NCI-H2171 (cell line): ENCODE results near the gene ADNP2.

ENCODE experiments used
- DNase-seq: peaks from one replicate; lab custom pipeline; 2025; lab: John Stamatoyannopoulos, UW

Gene ADNP2

DNA sequence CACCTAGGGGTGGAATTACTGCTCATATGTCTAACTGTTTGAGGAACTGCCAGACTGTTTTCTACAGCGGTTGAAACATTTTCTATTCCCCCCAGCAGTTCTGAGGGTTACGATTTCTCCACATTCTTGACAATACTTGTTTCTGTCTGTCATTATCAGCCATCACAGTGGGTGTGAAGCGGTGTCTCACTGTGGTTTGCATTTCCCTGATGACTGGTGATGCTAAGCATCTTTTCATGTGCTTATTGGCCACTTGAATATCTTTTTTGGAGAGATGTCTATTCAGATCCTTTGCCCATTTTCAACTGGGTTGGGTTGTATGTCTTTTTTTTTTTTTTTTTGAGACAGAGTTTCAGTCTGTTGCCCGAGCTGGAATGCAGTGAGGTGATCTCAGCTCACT, 63.0 kb downstream of the ADNP2 start:
- no peak for DNase-seq

DNA sequence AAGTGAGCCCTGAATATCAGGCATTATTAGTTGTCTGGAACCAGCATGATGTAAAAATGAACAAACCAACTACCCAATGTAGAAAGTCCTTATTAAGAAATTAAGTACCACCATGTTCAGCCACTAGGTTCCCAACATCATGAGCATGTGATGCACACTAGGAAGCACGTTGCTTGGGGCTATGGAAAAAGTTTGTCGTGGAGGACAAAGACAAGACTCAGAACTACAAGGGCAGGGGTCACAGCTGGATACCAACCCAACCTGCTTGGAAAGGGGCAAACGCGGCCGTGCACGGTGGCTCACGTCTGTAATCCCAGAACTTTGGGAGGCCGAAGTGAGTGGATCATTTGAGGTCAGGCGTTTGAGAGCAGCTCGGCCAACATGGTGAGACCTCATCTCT, 64.0 kb downstream of the ADNP2 start:
- no peak for DNase-seq

DNA sequence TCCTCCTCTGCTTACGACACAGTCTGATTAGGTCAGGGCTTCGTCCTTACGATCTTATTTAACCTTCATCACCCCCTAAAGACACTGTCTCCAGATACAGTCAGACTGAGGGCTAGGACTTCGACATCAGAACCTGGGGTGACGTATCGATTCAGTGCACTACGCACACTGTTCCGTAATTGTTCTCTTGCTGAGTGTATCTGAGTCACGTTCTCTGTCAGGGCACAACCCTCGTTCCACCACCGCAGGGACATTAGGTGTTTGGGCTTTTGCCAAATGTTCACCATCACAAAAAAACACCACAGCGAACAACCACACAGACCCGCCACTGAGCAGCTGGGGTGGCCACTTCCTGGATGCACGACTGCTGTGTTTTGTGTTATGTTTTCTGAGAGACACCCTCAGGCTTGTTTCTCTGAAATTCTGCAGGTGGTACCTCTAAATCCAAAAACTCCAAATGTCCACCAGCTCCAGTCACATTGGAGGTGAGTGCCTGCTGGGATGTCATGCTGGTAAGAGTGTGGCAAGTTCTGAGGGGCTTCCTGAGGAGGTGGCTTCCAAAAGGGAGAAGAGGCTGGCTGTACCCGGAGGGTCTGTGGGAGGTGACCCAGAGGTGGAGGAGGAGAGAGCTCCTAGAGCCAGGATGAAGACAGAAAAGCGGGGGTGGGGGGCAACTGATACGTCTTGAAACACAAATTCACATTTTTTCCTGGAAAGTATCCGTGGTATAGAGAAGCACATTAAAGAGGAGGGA, 66.6 kb downstream of the ADNP2 start:
- DNase-seq, result no peak

DNA sequence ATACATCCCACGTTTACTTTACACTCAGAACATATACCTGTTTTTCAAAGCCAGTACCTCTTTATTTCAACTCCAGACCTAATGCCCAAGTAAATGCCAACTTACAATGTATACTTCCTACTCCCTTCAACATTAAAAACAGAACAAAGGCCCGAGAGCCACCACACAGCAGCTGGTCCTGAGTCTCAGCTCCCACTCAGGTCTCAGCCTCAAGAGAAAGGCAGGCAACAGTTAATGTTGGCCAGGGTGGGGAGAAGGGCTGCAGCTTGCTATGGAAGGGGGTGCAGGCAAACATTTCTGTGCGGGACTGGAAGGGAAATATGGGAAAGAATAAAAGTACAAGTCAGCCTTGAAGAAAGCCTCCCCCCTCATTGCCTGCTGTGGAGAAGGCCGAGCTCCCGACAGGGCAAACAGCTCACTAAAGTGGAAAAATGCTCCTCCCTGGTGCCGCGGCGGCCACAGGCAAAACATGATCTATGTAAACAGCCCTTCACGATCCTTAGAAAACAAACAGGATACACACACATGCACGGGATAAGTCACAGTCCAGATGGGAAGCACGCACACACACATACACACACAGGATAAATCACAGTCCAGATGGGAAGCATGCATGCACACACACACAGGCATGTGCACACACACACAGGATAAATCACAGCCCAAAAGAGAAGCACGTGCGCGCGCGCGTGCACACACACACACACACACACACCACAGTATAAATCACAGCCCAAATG, 67.4 kb downstream of the ADNP2 start:
- DNase-seq, result no peak

DNA sequence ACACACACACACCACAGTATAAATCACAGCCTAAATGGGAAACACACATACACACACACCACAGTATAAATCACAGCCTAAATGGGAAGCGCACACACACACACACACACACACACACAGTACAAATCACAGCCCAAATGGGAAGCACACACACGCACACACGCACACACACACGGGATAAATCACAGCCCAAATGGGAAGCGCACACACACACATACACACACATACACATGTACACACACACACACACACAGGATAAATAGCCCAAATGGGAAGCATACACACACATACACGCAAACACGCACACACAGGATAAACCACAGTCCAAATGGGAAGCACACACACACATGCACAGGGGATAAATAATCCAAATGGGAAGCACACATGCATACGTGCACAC, 68.1 kb downstream of the ADNP2 start:
- DNase-seq, result no peak

DNA sequence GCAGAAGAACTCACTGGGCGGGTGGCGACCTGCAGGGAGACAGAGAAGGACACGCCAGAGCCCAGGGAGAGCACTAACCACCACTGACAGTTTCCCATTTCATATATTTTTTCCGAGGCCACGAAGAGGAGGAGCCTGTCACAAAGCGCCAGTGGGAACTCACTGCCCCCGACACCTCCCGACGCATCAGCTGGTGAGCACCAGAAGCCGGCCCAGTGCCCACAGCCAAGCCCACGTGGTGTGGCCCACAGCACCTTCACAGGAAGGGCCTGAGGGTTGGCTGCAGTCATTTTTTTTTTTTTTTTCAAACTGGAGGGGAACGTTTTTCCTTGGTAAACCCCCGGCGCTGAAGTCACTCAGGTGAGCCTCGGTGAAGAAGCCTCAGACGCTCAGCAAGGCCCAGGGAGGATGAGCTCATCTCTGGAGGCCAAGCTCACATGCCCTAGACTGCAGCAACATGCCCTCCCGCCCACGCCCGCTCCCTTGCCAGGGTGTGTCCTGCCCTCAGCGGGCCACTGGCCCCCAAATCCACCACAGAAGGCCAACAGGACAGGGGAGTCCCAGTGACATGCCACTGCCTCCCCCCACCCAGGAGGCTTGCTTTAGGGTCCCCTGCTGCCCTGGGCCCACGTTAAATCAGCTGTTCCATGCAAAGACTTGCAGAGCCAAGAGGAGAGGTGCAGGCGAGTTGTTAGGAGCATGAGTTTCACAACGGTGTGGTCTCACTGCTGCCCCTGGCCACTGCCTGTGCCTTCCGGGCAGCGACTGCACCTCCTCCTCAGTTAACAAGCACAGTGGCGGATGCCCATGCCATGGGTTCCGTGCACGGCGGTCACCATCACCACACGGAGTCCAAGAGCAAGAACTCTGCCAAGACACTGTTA, 70.1 kb downstream of the ADNP2 start:
- DNase-seq, result no peak

DNA sequence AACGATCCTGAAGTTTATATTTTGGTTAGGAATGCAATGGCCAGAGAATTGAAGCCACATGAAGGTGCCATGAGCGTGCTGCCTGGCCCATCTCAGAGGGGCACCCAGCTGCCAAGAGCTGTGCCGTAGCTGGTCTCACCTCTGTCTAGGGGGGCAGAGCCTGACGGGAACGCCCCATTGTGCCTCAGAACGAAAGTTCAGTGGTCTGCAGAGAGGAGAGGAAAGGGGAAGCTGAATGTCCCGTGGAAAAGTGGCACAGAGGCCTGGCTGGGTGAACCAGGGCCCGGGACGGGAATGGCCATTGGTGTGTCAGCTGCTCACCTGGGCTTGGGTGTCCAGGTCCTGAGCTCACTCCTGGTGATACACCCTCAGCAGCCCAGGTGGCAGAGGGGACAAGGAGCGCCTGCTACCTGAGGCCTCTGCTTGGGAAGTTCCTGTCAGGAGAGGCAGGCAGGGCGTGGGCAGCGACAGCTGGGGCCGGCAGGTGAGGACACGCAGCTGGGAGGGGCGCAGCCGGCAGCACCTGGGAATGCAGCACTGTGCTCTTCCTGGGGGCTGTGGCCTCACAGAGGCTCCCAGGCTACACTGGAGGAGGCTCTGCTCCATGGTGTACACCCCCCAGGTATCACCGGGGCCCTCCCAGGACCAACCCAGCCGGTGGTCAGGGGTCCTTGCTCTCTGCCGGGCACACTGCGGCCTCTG, 70.9 kb downstream of the ADNP2 start:
- DNase-seq, result no peak

DNA sequence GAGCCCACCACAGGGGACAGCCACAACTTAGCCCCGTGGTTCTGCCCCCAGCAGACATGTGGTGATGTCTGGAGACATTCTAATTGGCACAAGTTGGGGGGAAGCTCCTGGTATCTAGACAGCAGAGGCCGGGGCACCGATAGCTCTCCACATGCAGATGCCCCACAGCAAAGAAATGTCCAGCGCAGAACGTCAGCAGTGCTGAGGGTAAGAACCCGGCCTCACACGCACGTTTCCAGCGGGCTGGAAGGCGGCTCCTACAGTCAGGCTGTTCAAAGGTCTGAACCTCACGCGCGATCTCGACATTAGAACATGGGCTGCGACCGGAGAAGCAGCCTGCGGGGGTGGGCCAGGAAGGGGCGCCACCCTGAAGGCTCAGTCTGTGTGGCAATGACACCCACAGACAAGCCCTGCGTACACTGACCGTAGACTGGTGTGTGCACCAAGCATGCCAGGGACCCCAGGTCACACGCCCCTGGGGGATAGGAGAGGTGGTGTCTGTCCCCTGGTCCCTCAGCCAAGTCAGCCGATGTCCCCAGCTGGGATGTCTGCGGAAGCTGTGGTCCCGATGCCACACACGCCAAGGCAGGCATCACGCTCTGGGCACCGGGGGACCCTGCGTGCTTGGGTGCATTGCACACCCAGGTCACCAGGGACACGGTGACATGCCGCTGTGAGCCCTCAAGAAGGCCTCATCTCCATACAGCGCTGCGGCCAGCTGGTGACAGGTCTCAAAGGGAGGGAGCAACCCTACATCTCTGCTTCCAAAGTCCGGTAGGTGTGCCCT, 71.9 kb downstream of the ADNP2 start:
- DNase-seq, result no peak

DNA sequence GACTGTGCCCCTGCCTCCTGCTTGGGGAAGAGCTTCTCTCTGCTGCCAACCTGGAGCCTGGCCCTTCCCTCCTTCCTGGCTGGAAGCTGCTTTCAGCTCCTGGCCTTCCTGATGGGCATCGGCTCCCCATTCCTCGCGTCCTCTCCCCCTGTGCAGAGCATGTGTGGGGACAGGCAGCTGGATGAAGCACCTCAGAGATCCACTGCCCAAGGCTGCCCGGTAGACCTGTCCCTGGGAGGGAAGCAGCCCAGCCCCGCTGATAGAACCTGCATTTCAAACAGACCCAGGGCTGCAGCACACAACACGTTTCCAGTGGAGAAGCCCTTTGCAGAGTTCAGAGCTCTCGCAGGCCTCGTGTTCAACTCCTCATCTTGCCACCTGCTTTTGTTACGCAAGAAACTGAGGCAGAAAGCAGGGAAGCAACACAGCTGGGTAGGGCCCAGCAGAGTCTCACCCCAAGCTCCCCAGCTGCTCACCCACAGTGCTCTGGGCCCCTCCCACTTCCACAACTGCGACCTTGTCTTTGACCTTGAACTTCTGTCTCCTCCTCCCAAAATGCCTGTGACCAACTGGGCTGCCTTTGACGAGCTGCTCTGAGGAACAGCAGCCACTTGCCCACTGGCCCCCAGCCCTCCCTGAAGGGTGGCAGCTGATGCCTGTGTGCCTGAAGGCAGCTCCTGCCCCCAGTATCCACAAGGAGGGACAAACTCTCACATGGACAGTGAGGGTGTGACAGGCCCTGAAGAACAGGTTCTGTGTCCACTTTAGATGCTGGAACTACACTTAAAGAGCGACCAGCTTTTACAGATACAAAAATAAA, 72.8 kb downstream of the ADNP2 start:
- DNase-seq, result no peak

DNA sequence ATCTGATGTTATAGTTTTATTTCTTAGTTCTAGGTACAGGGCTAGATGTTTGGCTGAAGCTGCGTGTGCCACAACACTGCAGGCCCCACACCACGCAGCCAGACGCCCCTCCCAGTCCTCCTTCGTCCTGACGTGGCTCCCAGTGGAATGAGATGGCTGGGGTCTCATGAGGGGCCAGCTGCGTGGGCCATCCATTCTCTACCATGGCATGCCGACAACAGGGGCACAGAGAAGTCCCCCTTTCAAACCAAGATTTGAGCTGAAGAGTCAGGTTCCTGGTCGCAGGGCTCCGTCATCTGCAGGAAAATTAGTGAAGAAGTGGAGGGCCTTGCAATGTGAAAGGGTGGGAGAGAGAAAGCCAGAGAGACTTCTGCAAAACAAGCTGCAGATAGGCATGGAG, 73.8 kb downstream of the ADNP2 start:
- no peak for DNase-seq

DNA sequence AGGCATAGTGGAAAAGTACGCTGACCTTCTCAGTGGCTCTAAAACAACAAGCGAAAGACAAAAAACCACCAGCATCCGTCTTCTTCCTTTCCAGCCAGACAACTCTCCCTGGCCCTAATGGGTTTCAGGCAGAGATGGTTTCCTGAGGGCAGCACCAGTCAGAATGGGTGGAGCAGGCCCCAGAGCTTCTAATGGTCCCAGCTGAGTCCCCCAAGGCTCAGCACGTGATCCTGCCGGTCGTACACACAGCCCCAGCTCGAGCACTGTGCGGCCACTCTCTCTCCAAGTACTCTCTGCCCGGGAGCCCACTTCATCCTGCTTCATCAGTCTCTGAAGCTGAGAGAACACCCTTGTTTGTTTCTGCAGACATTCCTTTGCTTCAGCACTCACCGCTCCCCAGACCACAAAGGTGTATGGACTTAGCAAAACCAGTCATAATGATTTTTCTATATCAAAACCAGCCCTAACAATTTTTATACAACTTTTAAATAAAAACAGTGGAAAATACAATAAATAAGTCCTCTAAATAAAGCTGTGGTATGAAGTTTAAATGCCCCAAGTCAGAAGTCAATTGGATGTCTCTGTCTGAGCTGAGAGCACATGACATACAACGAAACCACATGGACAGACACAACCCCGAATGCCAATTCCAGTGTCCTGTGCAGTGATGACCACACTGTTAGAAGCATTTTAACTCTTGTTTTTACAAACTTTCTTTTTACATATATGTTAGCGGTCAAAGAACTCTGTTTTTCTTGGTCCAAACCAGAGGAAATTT, 74.4 kb downstream of the ADNP2 start:
- no peak for DNase-seq

DNA sequence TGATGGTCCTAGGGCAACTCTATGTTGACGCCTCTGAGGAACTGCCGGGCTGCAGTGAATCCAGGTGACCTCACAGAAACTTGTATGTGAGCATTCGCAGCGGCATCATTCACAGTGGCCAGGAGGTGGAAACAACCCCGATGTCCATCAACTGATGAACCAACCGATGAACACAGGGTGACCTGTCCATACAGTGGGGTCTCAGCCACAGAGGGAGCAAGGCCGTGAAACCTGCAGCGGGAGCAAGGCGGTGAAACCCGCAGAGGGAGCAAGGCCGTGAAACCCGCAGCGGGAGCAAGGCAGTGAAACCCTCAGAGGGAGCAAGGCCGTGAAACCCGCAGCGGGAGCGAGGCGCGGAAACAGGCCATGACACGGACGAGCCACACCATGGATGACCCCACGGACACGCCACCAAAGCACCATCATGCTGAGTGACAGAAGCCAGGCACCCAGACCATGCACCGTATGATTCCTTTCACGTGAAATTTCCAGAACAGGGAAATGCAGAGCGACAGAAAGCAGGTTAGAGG, 75.2 kb downstream of the ADNP2 start:
- no peak for DNase-seq

DNA sequence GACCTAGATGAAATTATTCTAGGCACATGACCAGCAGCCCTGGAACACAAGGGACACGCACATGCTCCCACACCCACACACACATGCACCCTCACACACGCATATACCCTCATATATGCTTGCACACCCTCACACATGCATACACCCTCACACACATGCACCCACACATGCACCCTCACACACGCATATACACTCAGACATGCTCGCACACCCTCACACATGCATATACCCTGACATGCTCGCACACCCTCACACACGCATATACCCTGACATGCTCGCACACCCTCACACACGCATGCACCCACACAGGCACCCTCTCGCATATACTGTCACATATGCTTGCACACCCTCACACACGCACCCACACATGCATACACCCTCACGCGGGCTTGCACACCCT, 76.5 kb downstream of the ADNP2 start:
- DNase-seq, result no peak

DNA sequence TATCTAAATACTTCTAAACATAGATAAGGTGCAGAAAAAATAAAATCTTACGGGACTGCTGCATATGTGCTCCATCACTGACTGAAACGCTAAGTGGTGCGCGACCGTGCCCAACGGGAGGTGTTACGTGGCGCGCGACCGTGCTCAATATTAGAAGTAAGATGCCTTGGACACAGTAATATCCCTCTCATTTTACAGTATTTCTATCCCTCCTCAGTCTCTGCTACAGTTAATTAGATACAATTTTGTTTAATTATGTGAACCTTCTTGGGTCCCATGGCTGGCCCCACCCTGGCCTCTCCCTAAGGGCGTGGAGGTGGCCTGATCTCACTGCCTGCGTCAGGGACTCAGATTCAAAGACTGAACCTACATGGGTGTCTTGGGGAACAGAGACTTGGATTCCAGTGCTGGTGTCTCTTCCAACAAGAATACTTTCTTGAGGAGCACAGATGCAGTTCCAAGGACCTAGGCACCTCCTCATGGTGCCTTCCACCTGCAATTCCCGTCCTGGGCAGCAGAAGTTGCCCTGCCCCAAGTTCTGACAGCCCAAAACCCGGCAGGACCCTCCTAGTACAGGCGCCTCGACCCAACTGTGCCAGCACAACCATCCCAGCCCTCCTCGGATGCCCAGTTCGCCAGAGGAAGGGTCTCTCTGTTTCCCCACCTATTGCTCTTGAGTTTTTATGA, 79.0 kb downstream of the ADNP2 start:
- no peak for DNase-seq

DNA sequence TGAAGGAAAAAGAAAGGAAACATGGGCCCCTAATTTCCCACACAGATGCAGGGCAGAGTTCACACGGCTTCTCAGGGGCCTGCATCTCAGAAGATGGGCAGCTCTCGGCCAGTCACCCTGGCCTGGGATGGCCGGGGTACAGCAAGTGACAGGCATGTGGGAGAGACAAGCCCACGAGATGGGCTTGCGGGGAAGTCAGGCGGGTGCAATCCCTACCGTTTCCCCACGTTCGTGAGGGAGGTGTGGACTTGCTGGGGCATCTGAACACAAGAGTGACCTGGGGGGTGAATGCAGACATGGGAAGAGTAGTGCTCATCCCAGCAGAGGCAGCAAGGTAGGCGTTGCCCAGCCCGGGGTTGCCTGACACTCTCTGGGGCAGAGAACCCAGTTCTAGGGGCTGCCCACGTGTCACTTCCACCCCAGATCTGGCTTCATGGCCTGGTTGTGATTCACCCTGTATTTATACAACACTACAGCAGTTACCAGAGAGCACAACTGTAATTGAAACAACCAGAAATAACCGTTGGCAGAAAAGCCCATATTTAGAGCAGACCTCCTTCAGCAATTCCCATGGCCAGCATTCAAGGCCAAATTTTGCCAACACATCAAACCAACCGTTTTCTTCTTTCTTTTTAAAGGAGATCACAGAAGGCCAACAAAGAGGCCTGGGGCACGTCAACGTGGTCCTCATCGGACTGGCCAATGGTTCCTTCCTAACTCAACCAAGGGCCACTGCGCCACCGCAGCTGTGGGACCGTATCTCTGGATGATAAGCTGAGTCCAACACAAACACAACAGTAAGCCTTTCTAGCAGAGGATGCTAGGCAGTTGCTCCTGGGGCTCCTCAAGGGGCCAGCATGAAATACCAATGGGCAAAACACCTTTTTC, 79.8 kb downstream of the ADNP2 start:
- no peak for DNase-seq

DNA sequence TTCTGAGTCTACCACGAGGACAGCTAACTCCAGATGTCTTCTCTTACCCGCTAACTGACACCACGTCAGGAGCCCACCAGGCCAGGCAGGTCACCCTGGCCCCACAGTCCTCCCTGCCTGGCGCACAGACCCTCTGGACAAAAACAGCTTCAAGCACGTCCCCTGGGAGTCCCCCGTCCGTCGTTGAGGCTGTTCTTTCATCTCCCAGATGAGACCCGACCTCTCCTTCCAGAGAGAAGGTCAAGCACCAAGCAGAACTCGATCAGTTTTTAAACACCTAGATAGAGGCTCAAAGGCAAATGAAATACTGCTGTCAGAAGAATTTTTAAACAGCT, 80.4 kb downstream of the ADNP2 start:
- DNase-seq, result no peak
